G401 (cell line): ENCODE measurements around the gene PKD1L1. TPM values are rescaled to one million over a fixed set of nuclear protein-coding genes. Genes with fewer than 3 reads are reported as not detected.

ENCODE experiments used
- DNase-seq: peaks from one replicate; pipeline ENCODE4 v3.0.0-alpha.2; 2015; ENCODE audit warnings: low spot score
- in situ Hi-C: cut with HindIII; loops from 2 replicates; pipeline ENCODE4 v1.10.0; 2016; ENCODE audit warnings: low sequenced_read_pairs, mixed read lengths
- total RNA-seq: library from RNA; depleted of rRNA; stranded (reverse); fragments of >200 nt; shearing (Covaris generic); gene quantifications from 2 replicates; pipeline ENCODE4 v1.2.3, GENCODE V29; 2014

PKD1L1 gene
- total RNA-seq, 1 experiment from 2014 or later: 0.14 TPM

- peak; percentile 7 for DNase-seq
Measured at GRCh38 chr7:47887016-47887640, 61.1 kb downstream of the PKD1L1 start.

DNA sequence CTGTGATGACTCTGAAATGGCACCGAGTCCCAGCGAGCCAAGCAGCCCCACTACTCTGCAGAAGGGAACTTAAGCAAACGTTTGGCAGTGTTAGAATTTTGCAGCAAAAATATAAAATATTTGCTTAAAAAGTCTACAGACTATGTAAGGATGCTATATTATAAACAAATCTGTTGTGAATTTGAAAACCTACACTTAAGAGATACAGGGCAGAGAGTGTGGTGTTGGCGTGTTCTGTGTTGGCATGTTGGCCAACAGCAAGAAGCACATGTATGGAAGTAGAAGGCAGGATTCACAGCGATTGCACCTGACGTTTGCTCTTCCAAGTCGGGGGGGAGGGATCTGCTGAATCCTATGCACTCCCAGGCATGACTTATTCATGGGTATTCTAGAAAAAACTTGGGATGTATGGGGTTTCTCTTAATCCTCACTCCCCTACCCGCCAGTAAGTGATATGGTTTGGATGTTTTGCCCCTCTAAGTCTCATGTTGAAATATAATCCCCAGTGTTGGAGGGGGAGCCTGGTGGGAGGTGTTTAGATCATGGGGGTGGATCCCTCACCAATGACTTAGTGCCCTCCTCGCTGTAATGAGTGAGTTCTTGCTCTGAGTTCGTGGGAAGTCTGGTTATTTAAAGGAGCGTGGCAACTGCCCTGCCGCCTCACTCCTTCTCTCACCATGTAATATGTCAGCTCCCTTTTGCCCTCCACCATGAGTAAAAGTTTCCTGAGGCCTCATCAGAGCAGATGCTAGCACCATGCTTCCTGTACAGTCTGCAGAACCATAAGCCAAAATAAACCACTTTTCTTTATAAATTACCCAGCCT, 62.1 kb downstream of the PKD1L1 start:
- in situ Hi-C loops: no loop called here
- no peak for DNase-seq

More at GRCh38 chr7:47887016-47887640, 61.1 kb downstream of the PKD1L1 start:
- in situ Hi-C loops: no loop called here

GRCh38 chr7:47885309-47885986, 62.8 kb downstream of the PKD1L1 start:
- no peak for DNase-seq
- in situ Hi-C loops: no loop called here

DNA sequence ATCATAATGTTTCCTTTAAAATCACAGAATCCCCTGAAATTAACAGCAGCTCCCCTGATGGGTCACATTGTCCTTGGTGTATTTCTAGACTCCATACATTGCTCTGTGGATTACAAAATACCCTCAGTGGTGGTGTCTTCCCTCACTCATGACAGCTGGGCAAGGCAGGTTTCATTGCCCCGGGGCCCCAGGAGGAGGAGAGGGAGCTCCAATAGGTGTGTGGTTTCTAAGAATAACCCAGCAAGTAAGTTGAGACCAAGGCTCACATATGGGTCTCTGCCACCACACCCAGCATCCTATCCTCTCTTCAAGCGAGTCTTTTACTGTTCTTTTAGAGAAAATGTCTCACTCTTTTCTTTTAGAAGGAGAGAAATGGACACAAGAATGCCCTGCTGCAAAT, 63.6 kb downstream of the PKD1L1 start:
- DNase-seq: no peak
- in situ Hi-C loops: no loop called here

DNA sequence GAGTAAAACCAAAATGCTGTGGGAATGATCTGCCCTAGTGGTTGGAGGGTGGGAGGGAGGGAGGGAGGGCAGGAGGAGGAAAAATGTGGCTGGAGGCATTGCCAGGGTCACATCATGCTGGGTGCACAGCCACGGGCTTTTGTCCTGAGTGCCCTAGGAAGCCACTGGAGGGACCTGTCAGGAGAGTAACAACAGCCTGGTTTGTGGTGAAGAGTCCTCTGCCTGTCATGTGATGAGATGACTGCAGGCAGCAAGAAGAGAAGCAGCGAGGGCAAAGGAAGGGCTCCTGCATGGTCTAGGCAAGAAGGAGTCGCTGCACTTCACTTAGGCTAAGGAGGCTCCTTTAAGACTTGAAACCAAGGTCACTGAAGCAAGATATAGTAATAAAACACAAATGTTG, 65.6 kb downstream of the PKD1L1 start:
- in situ Hi-C loops: no loop called here
- no peak for DNase-seq

- DNase-seq: no peak
- in situ Hi-C loops: no loop called here
Measured at GRCh38 chr7:47881256-47881655, 67.0 kb downstream of the PKD1L1 start.

GRCh38 chr7:47878662-47879061, 69.6 kb downstream of the PKD1L1 start:
- no peak for DNase-seq
- in situ Hi-C loops: no loop called here

- no peak for DNase-seq
- in situ Hi-C loops: no loop called here
Measured at GRCh38 chr7:47877336-47877735, 70.9 kb downstream of the PKD1L1 start.

DNA sequence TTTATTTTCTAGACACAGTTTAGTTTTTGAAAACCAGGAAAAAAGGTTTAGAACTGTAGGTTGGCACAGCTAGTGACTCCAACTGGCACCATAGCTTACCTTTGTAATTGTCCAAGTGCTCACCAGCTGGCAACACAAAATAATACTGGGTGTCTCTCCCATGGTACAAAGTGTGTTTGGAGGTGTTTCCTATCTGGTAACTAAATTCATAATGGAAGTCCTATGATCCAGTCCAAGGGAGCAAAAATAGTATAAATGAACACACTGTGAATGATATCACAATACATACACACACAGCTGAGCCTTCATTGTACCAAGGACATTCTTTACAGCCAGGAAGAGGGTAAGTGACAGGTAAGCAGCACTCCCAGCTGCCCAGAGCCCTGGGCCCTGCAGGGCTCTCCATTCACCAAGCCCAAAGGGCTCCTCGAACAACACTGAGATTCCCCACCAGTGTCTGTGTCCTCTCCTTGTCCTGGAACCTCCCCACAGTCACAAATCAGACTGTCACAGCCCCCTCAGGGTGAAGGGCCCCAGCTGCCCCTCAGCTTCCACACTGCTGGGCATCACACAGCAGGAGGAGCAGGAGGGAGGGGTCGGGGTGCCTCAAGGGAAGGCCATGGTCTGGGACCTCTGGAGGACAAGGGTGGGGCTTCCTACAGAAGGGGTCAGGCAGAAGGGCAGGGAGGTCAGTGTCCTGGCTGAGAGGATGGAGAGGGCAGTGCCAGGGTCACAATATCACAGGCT, 72.1 kb downstream of the PKD1L1 start:
- in situ Hi-C loops: no loop called here
- DNase-seq: peak; percentile 29

GRCh38 chr7:47875406-47875805, 72.9 kb downstream of the PKD1L1 start:
- in situ Hi-C loops: no loop called here
- no peak for DNase-seq

DNA sequence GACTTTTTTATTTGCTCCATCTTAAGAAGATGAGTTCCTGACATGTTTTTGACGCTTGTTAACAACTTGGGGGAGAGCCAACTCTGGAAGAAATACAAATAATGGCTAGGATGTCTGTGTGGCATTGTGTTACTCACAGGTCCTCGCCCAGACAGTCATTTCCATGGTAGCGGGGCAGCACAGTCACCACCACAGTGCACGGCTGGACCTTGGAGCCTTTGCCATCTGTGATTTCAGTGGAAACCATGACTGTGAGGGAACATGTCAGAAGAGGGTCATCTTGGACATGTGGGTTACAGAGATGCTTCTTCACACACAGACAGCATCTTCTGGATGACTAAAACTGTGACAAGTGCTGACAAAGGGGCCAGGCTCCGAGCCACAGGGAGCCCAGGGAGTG, 74.5 kb downstream of the PKD1L1 start:
- no peak for DNase-seq
- in situ Hi-C loops: no loop called here

GRCh38 chr7:47867286-47867685, 81.0 kb downstream of the PKD1L1 start:
- DNase-seq: no peak
- in situ Hi-C loops: no loop called here

DNA sequence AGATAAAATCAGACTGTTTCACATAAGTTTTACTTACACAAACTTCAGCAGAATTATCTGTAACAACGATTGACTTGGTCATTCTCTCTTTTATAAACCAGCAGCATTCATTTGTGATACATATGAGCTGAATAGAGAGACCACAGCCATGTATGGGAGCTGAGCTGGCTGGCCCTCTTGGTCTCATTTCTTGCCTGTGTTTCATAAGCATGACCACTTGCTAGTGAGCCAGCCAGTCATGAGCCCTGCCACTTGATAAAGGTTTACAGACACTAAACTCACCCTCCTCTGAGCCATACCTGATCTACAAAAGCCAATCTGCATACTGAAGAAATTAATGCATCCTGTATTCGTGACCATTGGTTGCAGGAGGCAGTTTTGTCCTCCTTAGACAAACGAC, 82.1 kb downstream of the PKD1L1 start:
- in situ Hi-C loops: no loop called here
- DNase-seq: no peak

GRCh38 chr7:47852330-47853245, 95.7 kb downstream of the PKD1L1 start:
- in situ Hi-C loops: no loop called here
- DNase-seq: no peak

- no peak for DNase-seq
- in situ Hi-C loops: no loop called here
Measured at GRCh38 chr7:47847207-47847606, 101.1 kb downstream of the PKD1L1 start.

DNA sequence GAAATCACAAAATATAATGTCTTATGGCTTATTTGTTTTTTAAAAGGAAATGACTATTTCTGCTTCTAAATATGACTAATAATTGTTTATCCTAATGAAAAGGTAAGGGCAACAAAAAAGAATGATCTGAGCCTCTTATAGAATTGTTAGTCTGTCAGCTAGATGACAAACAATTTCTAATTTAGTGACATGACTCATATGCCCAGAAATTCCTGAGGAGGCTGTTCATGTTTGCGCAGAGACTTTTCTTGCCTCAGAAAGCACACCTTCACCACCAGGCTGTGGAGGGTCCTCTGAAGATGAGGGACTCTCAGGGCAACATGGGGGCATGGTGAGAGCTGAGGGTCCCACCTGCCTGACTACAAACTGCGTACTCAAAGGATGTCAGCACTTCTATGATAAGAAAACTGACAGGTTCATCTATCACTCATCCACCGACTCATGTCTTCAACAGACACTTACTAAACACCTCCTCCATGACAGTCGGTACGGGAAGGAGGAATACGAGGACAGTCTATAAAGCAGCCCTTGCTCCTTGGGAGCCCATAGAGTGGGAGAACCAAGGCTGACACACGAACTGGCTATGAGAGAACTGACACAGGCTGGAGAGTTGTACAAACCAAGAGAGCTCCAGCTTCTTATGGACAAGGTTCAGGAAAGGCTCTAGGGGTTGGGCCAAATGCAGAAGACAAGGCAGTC, 102.0 kb downstream of the PKD1L1 start:
- in situ Hi-C loops: no loop called here
- DNase-seq: no peak

DNA sequence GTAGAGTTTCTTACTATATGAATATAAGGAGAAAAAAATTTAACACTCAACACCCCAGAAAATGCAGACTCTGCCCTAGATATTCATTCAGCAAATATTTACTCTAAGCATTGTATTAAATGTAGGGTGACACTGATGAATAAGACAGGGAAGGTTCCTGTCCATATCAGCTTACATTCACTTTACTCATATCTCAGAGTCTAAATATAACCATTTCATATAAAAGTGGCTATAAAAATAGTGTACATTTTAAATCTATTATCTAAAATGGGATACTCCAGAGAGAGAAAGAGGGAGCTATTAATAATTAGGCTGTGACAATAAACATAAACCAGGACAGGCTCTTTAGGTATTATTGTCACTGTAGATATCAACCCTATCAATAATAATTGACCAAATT, 104.0 kb downstream of the PKD1L1 start:
- in situ Hi-C loops: no loop called here
- no peak for DNase-seq

DNA sequence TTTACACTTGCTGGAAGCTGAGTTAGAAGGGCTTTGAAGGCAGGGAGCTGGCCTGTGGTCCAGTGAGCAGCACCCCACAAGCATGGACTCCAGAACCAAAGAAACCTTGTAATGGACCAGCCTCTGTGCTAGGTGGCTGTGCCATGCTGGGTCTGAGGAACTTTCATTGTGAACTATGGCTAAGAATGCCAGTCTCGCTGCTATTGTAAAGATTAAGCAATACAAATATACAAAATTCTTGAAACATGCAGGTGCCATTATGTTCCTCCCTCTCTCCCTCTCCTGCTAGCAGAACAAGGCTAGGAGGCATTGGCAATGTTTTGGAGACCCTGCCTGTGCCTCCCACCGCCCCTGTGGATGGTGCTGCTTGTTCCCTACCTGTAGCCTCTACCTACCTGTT, 105.0 kb downstream of the PKD1L1 start:
- in situ Hi-C loops: no loop called here
- no peak for DNase-seq
